Rectal smooth muscle tissue (tissue), 1 donor: ENCODE results near the gene BACE1.

Experiments
- H3K27ac ChIP-seq: one replicate; pipeline ENCODE4 v1.7.0; 2013; ENCODE audit warnings: low read depth, low read length, inconsistent platforms
- H3K27me3 ChIP-seq: one replicate; pipeline ENCODE4 v1.7.0; 2013; ENCODE audit warnings: low read length; ENCODE audit not compliant: control insufficient read depth, insufficient read depth
- H3K36me3 ChIP-seq: one replicate; pipeline ENCODE4 v1.7.0; 2013; ENCODE audit warnings: low read length; ENCODE audit not compliant: control insufficient read depth, insufficient read depth
- H3K4me1 ChIP-seq: one replicate; pipeline ENCODE4 v1.7.0; 2013; ENCODE audit warnings: low read length; ENCODE audit not compliant: control insufficient read depth, insufficient read depth
- H3K4me3 ChIP-seq: one replicate; pipeline ENCODE4 v1.7.0; 2013; ENCODE audit warnings: low read length
- H3K9ac ChIP-seq: one replicate; pipeline ENCODE4 v1.7.0; 2013; ENCODE audit warnings: low read length

The BACE1 gene

GRCh38 chr11:117316197-117316961 lies at the start of gene BACE1:
BACE1 (minus strand) TSS chr11:117316256; CDS start chr11:117315795, 461 bp downstream.
- Histone ChIP-seq H3K27ac (peak within 1 kb of the TSS; percentile 52), H3K27me3 (no peaks in the 10 kb centered on the region), H3K4me3 (peak within 1 kb of the TSS; percentile 88)

GRCh38 chr11:117361432-117361831 lies 45.4 kb upstream of the BACE1 start:
- no peak overlapping the region for H3K9ac ChIP-seq
- H3K27me3 ChIP-seq, result no peaks in the 10 kb centered on the region
- H3K27ac ChIP-seq, result no peak overlapping the region
- H3K4me1 ChIP-seq, result no peaks in the 10 kb centered on the region
- peaks cover 10% of the 10 kb centered on the region for H3K36me3 ChIP-seq
- H3K4me3 ChIP-seq, result no peak overlapping the region

More at GRCh38 chr11:117316197-117316961, at the start of gene BACE1:
- Histone ChIP-seq H3K9ac (peak within 1 kb of the TSS; percentile 49), H3K4me1 (peaks cover 5% of the 10 kb centered on the region), H3K36me3 (no peaks in the 10 kb centered on the region)

GRCh38 chr11:117356126-117356890 lies 40.3 kb upstream of the BACE1 start:
- Histone ChIP-seq H3K4me1 (no peaks in the 10 kb centered on the region), H3K27me3 (no peaks in the 10 kb centered on the region), H3K36me3 (peaks cover 13% of the 10 kb centered on the region), H3K9ac (no peak overlapping the region), H3K4me3 (no peak overlapping the region), H3K27ac (no peak overlapping the region)

- Histone ChIP-seq H3K4me1 (no peaks in the 10 kb centered on the region), H3K9ac (no peak overlapping the region), H3K27me3 (no peaks in the 10 kb centered on the region), H3K27ac (no peak overlapping the region), H3K4me3 (no peak overlapping the region), H3K36me3 (peaks cover 13% of the 10 kb centered on the region)
These were observed 38.5 kb upstream of the BACE1 start for GRCh38 chr11:117354550-117354949.

- Histone ChIP-seq H3K9ac (no peak overlapping the region), H3K4me1 (no peaks in the 10 kb centered on the region), H3K36me3 (peaks cover 4% of the 10 kb centered on the region), H3K27me3 (no peaks in the 10 kb centered on the region), H3K4me3 (no peak overlapping the region), H3K27ac (no peak overlapping the region)
These were observed 29.0 kb upstream of the BACE1 start for GRCh38 chr11:117345039-117345438.

GRCh38 chr11:117337076-117337475 lies 21.0 kb upstream of the BACE1 start:
- Histone ChIP-seq H3K4me1 (no peaks in the 10 kb centered on the region), H3K27ac (no peak overlapping the region), H3K9ac (no peak overlapping the region), H3K36me3 (peaks cover 4% of the 10 kb centered on the region), H3K4me3 (no peak overlapping the region), H3K27me3 (no peaks in the 10 kb centered on the region)

- Histone ChIP-seq H3K27me3 (no peaks in the 10 kb centered on the region), H3K4me1 (no peaks in the 10 kb centered on the region), H3K9ac (no peak overlapping the region), H3K4me3 (no peak overlapping the region), H3K36me3 (peaks cover 4% of the 10 kb centered on the region), H3K27ac (no peak overlapping the region)
These were observed 19.3 kb upstream of the BACE1 start for GRCh38 chr11:117335399-117335798.

- peaks cover 4% of the 10 kb centered on the region for H3K36me3 ChIP-seq
- no peaks in the 10 kb centered on the region for H3K4me1 ChIP-seq
- H3K27me3 ChIP-seq, result no peaks in the 10 kb centered on the region
- H3K9ac ChIP-seq, result no peak overlapping the region
- H3K4me3 ChIP-seq, result no peak overlapping the region
- no peak overlapping the region for H3K27ac ChIP-seq
These were observed 18.8 kb upstream of the BACE1 start for GRCh38 chr11:117334896-117335295.

GRCh38 chr11:117333917-117334316 lies 17.9 kb upstream of the BACE1 start:
- Histone ChIP-seq H3K27ac (no peak overlapping the region), H3K9ac (no peak overlapping the region), H3K4me1 (peaks cover 5% of the 10 kb centered on the region), H3K36me3 (peaks cover 4% of the 10 kb centered on the region), H3K4me3 (no peak overlapping the region), H3K27me3 (no peaks in the 10 kb centered on the region)

GRCh38 chr11:117332843-117333242 lies 16.8 kb upstream of the BACE1 start:
- Histone ChIP-seq H3K27me3 (no peaks in the 10 kb centered on the region), H3K4me1 (peaks cover 8% of the 10 kb centered on the region), H3K4me3 (no peak overlapping the region), H3K9ac (no peak overlapping the region), H3K27ac (no peak overlapping the region), H3K36me3 (no peaks in the 10 kb centered on the region)

GRCh38 chr11:117328375-117329010 lies 12.4 kb upstream of the BACE1 start:
- no peaks in the 10 kb centered on the region for H3K27me3 ChIP-seq
- no peaks in the 10 kb centered on the region for H3K36me3 ChIP-seq
- H3K27ac ChIP-seq, result peak overlapping the region; percentile 90
- peaks cover 8% of the 10 kb centered on the region for H3K4me1 ChIP-seq
- peak overlapping the region; percentile 88 for H3K4me3 ChIP-seq
- H3K9ac ChIP-seq, result peak overlapping the region; percentile 63

GRCh38 chr11:117327567-117328374 lies 11.7 kb upstream of the BACE1 start, which contains the start of gene CEP164:
CEP164 (plus strand) TSS chr11:117327854; CDS start chr11:117338587, 10,733 bp downstream.
- peaks cover 8% of the 10 kb centered on the region for H3K4me1 ChIP-seq
- peak within 1 kb of the TSS; percentile 88 for H3K4me3 ChIP-seq

More at GRCh38 chr11:117327567-117328374, 11.7 kb upstream of the BACE1 start, which contains the start of gene CEP164:
- H3K36me3 ChIP-seq, result no peaks in the 10 kb centered on the region
- H3K27ac ChIP-seq, result peak within 1 kb of the TSS; percentile 90
- no peaks in the 10 kb centered on the region for H3K27me3 ChIP-seq
- peak within 1 kb of the TSS; percentile 63 for H3K9ac ChIP-seq
